Measurements from ENCODE around the gene PDE4D. TPM values are rescaled to one million over a fixed set of nuclear protein-coding genes. Genes with fewer than 3 reads are reported as not detected.

The PDE4D gene
- total RNA-seq, 1 donor from 2014 or later, result 28.2 TPM

DNA sequence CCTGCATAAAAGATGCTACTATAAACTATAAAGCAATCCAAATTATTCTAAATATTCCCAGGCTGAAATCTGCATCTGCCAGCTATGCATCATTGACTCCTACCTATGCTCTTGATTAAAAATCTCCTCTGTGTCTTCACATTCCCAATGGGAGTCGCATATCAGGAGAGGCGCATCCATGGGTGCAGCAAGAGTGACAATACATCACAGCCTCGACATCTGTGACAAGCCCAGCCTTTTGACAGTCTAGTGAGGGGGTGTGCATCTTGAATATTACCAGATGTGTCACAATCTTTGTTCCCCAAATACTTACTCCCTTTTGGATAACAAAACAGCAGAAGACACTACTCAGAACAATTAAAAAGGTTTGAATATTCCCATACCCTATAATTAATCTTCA lies 171.8 kb downstream of the PDE4D start:
- H3K4me1 Mint-ChIP-seq, result peaks cover 8% of the 10 kb centered on the region
- no peak overlapping the region for H3K27ac Mint-ChIP-seq
- DNase-seq (no peak), ATAC-seq (ENCODE audit: low read depth) (no peak)
- CTCF ChIA-PET, result interaction anchor here (1.1 kb wide), 1 partner anchor 215 kb away, joined by 3 read pairs; no protein-coding TSS in a partner anchor
- intact Hi-C loops (cut with micrococcal nuclease), result loop anchor here (10.0 kb wide), 1 partner anchor 47 kb away; no protein-coding TSS in a partner anchor
- H3K4me3 Mint-ChIP-seq, result no peak overlapping the region
- POLR2A ChIA-PET, result no interaction called here
- TF ChIP-seq, protein P1, sequence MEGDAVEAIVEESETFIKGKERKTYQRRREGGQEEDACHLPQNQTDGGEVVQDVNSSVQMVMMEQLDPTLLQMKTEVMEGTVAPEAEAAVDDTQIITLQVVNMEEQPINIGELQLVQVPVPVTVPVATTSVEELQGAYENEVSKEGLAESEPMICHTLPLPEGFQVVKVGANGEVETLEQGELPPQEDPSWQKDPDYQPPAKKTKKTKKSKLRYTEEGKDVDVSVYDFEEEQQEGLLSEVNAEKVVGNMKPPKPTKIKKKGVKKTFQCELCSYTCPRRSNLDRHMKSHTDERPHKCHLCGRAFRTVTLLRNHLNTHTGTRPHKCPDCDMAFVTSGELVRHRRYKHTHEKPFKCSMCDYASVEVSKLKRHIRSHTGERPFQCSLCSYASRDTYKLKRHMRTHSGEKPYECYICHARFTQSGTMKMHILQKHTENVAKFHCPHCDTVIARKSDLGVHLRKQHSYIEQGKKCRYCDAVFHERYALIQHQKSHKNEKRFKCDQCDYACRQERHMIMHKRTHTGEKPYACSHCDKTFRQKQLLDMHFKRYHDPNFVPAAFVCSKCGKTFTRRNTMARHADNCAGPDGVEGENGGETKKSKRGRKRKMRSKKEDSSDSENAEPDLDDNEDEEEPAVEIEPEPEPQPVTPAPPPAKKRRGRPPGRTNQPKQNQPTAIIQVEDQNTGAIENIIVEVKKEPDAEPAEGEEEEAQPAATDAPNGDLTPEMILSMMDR (IDR thresholded peaks at IDR 0.05), result no peak
- H3K9me3 Mint-ChIP-seq, result no peaks in the 10 kb centered on the region
- no peaks in the 10 kb centered on the region for H3K36me3 Mint-ChIP-seq (ENCODE audit: low read depth)
- no peaks in the 10 kb centered on the region for H3K27me3 Mint-ChIP-seq

DNA sequence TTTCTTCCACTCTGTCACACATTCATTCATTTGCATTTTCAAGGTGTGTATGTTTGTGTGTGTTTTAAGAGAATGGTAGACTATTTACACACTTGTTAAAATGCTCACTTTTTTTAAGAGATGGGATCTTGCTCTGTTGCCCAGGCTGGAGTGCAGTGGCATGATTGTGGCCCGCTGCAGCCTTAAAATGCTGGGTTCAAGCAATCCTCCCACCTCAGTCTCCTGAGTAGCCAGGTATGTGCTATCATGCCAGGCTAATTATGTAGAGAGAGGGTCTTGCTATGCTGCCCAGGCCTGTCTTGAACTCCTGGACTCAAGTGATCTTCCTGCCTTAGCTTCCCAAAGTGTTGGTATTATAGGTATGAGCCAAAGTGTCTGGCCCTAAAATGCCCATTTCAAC lies 173.5 kb downstream of the PDE4D start:
- ATAC-seq (ENCODE audit: low read depth) (no peak), DNase-seq (no peak)
- intact Hi-C loops (cut with micrococcal nuclease), result loop anchor here (10.0 kb wide), 1 partner anchor 45 kb away; no protein-coding TSS in a partner anchor
- Mint-ChIP-seq H3K27me3 (no peaks in the 10 kb centered on the region), H3K9me3 (no peaks in the 10 kb centered on the region), H3K27ac (no peak overlapping the region), H3K36me3 (ENCODE audit: low read depth) (peaks cover 4% of the 10 kb centered on the region), H3K4me3 (no peak overlapping the region), H3K4me1 (peaks cover 4% of the 10 kb centered on the region)
- TF ChIP-seq, protein P1 (IDR thresholded peaks at IDR 0.05), result no peak
- ChIA-PET CTCF (interaction anchor here (1.1 kb wide), 1 partner anchor 9 kb away, joined by 3 read pairs; no protein-coding TSS in a partner anchor), POLR2A (no interaction called here)

DNA sequence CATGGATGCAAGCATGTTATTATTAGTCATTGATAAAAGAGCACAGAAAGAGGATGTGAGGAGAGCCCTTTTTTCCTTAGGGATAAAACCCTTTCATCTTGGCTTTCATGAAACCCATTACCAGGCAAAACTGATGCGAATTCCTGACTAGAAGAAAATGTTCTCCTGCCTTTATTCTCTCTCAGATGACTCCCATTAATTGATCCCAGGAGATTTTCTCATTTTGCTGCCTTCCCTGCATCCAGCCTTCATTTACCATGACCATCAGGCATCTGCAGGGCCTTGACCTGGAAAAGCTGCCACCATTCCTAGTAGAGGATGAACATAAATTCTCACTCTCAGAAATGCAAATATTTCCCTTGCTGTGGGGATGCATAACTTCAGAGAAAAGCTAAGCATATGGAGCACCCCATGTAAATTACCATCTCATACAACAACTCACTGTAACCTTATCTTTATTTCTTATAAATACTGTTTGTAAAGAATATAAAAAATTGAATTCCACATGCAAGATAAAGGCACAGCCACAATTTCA lies 176.5 kb downstream of the PDE4D start:
- CTCF ChIA-PET, result no interaction called here
- POLR2A ChIA-PET, result no interaction called here
- no peak for DNase-seq
- H3K27me3 Mint-ChIP-seq, result no peaks in the 10 kb centered on the region
- H3K27ac Mint-ChIP-seq, result no peak overlapping the region
- intact Hi-C loops (cut with micrococcal nuclease), result no loop called here
- peaks cover 19% of the 10 kb centered on the region for H3K9me3 Mint-ChIP-seq
- no peaks in the 10 kb centered on the region for H3K4me1 Mint-ChIP-seq
- peaks cover 13% of the 10 kb centered on the region for H3K36me3 Mint-ChIP-seq (ENCODE audit: low read depth)
- no peak for ATAC-seq (ENCODE audit: low read depth)
- TF ChIP-seq, protein P1 (IDR thresholded peaks at IDR 0.05), result no peak
- no peak overlapping the region for H3K4me3 Mint-ChIP-seq

DNA sequence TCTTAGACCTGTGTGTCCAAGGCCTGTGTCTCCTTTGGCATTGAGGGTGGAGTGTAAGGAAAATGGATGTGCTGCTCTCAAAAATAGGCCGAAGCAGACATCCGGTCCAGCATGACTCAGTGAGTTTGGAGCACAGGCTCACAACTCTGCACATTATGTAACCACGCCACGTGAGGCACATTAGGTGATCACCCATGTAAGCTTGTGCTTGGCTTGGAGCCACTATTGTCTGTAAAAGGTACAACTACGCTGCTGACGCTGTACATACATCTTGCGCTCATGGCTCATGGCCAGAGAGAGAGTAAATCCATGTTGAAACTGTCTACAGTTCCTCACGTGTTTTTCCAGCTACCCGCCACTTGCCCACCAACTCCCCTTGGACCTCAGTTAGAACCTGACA lies 177.5 kb downstream of the PDE4D start:
- H3K27ac Mint-ChIP-seq, result no peak overlapping the region
- H3K9me3 Mint-ChIP-seq, result peaks cover 20% of the 10 kb centered on the region
- TF ChIP-seq, protein P1 (IDR thresholded peaks at IDR 0.05), result no peak
- ATAC-seq (ENCODE audit: low read depth) (no peak), DNase-seq (no peak)
- H3K36me3 Mint-ChIP-seq (ENCODE audit: low read depth), result peaks cover 13% of the 10 kb centered on the region
- ChIA-PET POLR2A (no interaction called here), CTCF (no interaction called here)
- H3K4me3 Mint-ChIP-seq, result no peak overlapping the region
- H3K27me3 Mint-ChIP-seq, result no peaks in the 10 kb centered on the region
- intact Hi-C loops (cut with micrococcal nuclease), result no loop called here
- H3K4me1 Mint-ChIP-seq, result no peaks in the 10 kb centered on the region

DNA sequence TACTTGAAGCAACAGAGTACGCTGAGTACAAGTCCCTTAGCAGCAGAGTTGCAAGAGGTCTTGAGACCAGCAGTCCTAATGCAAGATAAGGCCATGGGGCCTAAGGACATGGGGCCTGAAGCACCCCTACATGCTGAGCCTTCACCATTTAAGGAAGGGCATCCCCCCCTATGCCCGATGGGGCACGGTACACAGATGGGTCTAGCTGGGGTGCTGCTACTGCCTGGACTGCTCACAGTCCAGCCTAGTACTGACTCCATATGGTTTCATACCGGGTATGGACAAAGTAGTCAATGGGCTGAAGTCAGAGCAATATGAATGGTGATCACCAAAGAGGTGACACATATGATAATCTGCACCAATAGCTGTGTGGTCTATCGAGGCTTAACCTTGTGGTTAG lies 178.3 kb downstream of the PDE4D start:
- ATAC-seq (ENCODE audit: low read depth), result no peak
- POLR2A ChIA-PET, result no interaction called here
- no peak for DNase-seq
- peaks cover 13% of the 10 kb centered on the region for H3K36me3 Mint-ChIP-seq (ENCODE audit: low read depth)
- H3K4me3 Mint-ChIP-seq, result no peak overlapping the region
- no peak overlapping the region for H3K27ac Mint-ChIP-seq
- CTCF ChIA-PET, result no interaction called here
- H3K27me3 Mint-ChIP-seq, result no peaks in the 10 kb centered on the region
- intact Hi-C loops (cut with micrococcal nuclease), result no loop called here
- peaks cover 20% of the 10 kb centered on the region for H3K9me3 Mint-ChIP-seq
- H3K4me1 Mint-ChIP-seq, result no peaks in the 10 kb centered on the region
- TF ChIP-seq, protein P1 (IDR thresholded peaks at IDR 0.05), result no peak
